Spleen (tissue), 7 donors: ENCODE measurements around the gene URAD.

ENCODE experiments used
- POLR2A ChIP-seq, 3 donors: fragments of 450-650 bp; IDR thresholded peaks; one replicate each; pipeline ENCODE4 v1.5.1; 2017; ENCODE audit warnings: antibody characterized with exemption in 3 of 3, mild to moderate bottlenecking in 1 of 3
- TF ChIP-seq, protein P1 (sequence below), 11 experiments: fragments of 200-600 bp in 7 of 11; fragments of 450-650 bp in 4 of 11; sonication (generic) in 4 of 11; IDR thresholded peaks in 8 of 11; conservative IDR thresholded peaks in 3 of 11; 1 replicate in 7 of 11; 2 replicates in 4 of 11; pipeline versions ENCODE4 v1.4.0 to v1.8.0; 2016 to 2021; ENCODE audit warnings: antibody characterized with exemption in 11 of 11, inconsistent platforms in 4 of 11, mild to moderate bottlenecking in 1 of 11
- donor health status: DM: no; HTN: no; CAD: no; lungs with moderate emphysema.
- donor health status: DM: no; HTN: no; CAD: no.
- donor health status: DM: no; HTN: no; CAD: no.

DNA sequence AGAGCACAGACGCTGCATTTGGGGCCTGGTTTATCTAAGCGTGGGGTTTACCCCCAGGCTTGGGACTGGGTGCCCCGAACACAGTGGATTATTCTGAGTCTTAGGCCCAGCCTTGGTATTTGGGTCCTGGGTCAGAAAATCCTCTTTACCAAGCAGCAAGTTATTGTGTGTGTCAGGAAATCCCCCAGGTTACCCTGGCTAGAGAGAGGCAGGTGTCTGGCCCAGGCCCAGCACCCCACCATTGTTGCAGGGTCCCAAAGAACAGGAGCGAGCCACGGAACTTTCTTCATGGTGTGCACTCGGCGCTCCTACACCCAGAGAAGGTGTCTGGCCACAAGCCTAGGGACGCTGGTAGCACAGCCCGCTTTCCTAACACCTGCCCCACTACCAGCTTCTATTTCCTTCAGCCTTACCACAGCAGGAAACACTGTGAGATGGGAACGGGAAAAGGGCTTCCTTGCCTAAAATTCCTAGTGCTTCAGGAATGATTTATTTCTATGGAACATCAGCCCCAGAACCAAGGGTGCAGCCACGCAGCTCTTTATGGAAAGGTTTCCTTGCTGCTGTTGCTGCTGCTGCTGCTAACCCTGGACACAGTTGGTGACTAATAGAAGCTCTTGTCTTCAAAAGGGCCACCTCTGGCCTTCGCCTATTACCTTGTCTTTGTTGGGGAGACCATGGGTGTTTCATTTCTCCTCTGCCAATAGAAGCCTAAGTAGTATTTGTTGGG, 12.0 kb downstream of the URAD start:
- TF ChIP-seq POLR2A (IDR thresholded peaks at IDR 0.05) = no peak
- TF ChIP-seq, protein P1, sequence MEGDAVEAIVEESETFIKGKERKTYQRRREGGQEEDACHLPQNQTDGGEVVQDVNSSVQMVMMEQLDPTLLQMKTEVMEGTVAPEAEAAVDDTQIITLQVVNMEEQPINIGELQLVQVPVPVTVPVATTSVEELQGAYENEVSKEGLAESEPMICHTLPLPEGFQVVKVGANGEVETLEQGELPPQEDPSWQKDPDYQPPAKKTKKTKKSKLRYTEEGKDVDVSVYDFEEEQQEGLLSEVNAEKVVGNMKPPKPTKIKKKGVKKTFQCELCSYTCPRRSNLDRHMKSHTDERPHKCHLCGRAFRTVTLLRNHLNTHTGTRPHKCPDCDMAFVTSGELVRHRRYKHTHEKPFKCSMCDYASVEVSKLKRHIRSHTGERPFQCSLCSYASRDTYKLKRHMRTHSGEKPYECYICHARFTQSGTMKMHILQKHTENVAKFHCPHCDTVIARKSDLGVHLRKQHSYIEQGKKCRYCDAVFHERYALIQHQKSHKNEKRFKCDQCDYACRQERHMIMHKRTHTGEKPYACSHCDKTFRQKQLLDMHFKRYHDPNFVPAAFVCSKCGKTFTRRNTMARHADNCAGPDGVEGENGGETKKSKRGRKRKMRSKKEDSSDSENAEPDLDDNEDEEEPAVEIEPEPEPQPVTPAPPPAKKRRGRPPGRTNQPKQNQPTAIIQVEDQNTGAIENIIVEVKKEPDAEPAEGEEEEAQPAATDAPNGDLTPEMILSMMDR (IDR thresholded peaks at IDR 0.05 in 8 of 11, conservative IDR thresholded peaks at IDR 0.05 in 3 of 11) = no peak
